ENCODE measurements around the gene SWI5.

SWI5 gene

GRCh38 chr9:128333451-128333869, 57.4 kb downstream of the SWI5 start:
- TF ChIP-seq SIN3A (IDR thresholded peaks at IDR 0.05; ENCODE audit: borderline replicate concordance, insufficient read depth, low read length) (no peak), FOXP2 (optimal IDR thresholded peaks at IDR 0.05; ENCODE audit: borderline replicate concordance, extremely low read depth, extremely low read length, insufficient read depth) (no peak), TAF1 (IDR thresholded peaks at IDR 0.05; ENCODE audit: borderline replicate concordance, insufficient read depth, low read length) (no peak), POLR2AphosphoS5 (IDR thresholded peaks at IDR 0.05; ENCODE audit: low read depth, low read length) (no peak), REST (IDR thresholded peaks at IDR 0.05; ENCODE audit: insufficient read depth in 1 of 2, low read depth in 2 of 2, low read length in 2 of 2) (no peak)

- TF ChIP-seq POLR2AphosphoS5 (IDR thresholded peaks at IDR 0.05; ENCODE audit: low read depth, low read length) (no peak), REST (IDR thresholded peaks at IDR 0.05; ENCODE audit: insufficient read depth in 1 of 2, low read depth in 2 of 2, low read length in 2 of 2) (no peak), FOXP2 (optimal IDR thresholded peaks at IDR 0.05; ENCODE audit: borderline replicate concordance, extremely low read depth, extremely low read length, insufficient read depth) (no peak), TAF1 (IDR thresholded peaks at IDR 0.05; ENCODE audit: borderline replicate concordance, insufficient read depth, low read length) (no peak)
Observed at GRCh38 chr9:128335161-128335560, 59.1 kb downstream of the SWI5 start.

- no peak for TF ChIP-seq POLR2AphosphoS5 (IDR thresholded peaks at IDR 0.05; ENCODE audit: low read depth, low read length)
- TF ChIP-seq FOXP2 (optimal IDR thresholded peaks at IDR 0.05; ENCODE audit: borderline replicate concordance, extremely low read depth, extremely low read length, insufficient read depth), result no peak
- no peak for TF ChIP-seq TAF1 (IDR thresholded peaks at IDR 0.05; ENCODE audit: borderline replicate concordance, insufficient read depth, low read length)
- TF ChIP-seq REST (IDR thresholded peaks at IDR 0.05; ENCODE audit: insufficient read depth in 1 of 2, low read depth in 2 of 2, low read length in 2 of 2), result no peak
- TF ChIP-seq SIN3A (IDR thresholded peaks at IDR 0.05; ENCODE audit: borderline replicate concordance, insufficient read depth, low read length), result no peak
Observed at GRCh38 chr9:128335914-128336313, 59.8 kb downstream of the SWI5 start.

GRCh38 chr9:128337936-128338335, 61.9 kb downstream of the SWI5 start:
- TF ChIP-seq POLR2AphosphoS5 (IDR thresholded peaks at IDR 0.05; ENCODE audit: low read depth, low read length), result no peak
- no peak for TF ChIP-seq REST (IDR thresholded peaks at IDR 0.05; ENCODE audit: insufficient read depth in 1 of 2, low read depth in 2 of 2, low read length in 2 of 2)
- TF ChIP-seq FOXP2 (optimal IDR thresholded peaks at IDR 0.05; ENCODE audit: borderline replicate concordance, extremely low read depth, extremely low read length, insufficient read depth), result no peak
- no peak for TF ChIP-seq TAF1 (IDR thresholded peaks at IDR 0.05; ENCODE audit: borderline replicate concordance, insufficient read depth, low read length)
- no peak for TF ChIP-seq SIN3A (IDR thresholded peaks at IDR 0.05; ENCODE audit: borderline replicate concordance, insufficient read depth, low read length)

All from PFSK-1 (cell line).